22Rv1 (cell line): ENCODE results near the gene STK31.
A peak's percentile ranks its signal among the peaks of the same experiment; 100 is the strongest.
"Not testable (repeated sequence)": the region's sequence is repeated elsewhere in the genome, so short reads cannot be mapped to it uniquely, and the experiment has no call there.

Source experiments
- H3K27ac ChIP-seq: fragments of 450-650 bp; 2 replicates; pipeline ENCODE4 v1.5.1; 2017
- CTCF ChIP-seq: fragments of 450-650 bp; IDR thresholded peaks from 2 replicates; pipeline ENCODE4 v1.5.1; 2017; ENCODE audit warnings: mild to moderate bottlenecking
- ZFX ChIP-seq: fragments of 450-650 bp; IDR thresholded peaks from 2 replicates; pipeline ENCODE4 v1.6.1; 2017; ENCODE audit warnings: antibody characterized with exemption, borderline replicate concordance

STK31 gene

GRCh38 chr7:23743226-23743625, 33.2 kb downstream of the STK31 start:
- TF ChIP-seq ZFX = no peak

GRCh38 chr7:23746629-23747028, 36.6 kb downstream of the STK31 start:
- H3K27ac ChIP-seq = no peak overlapping the region
- TF ChIP-seq ZFX (no peak), CTCF (no peak)

More at GRCh38 chr7:23743226-23743625, 33.2 kb downstream of the STK31 start:
- no peak overlapping the region for H3K27ac ChIP-seq

- H3K27ac ChIP-seq = no peak overlapping the region
- no peak for TF ChIP-seq ZFX
- TF ChIP-seq CTCF = no peak
Measured at GRCh38 chr7:23751852-23752251, 41.8 kb downstream of the STK31 start.

GRCh38 chr7:23758839-23759238, 48.8 kb downstream of the STK31 start:
- H3K27ac ChIP-seq = not testable (repeated sequence)

- peak overlapping the region; percentile 16; the same call in 1 of the 2 replicates for H3K27ac ChIP-seq
Measured at GRCh38 chr7:23759671-23760391, 49.8 kb downstream of the STK31 start.

GRCh38 chr7:23765943-23766342, 55.9 kb downstream of the STK31 start:
- no peak for TF ChIP-seq CTCF
- TF ChIP-seq ZFX = no peak

More at GRCh38 chr7:23759671-23760391, 49.8 kb downstream of the STK31 start:
- TF ChIP-seq ZFX (no peak), CTCF (no peak)

GRCh38 chr7:23767514-23767913, 57.5 kb downstream of the STK31 start:
- no peak overlapping the region for H3K27ac ChIP-seq
- TF ChIP-seq CTCF = peak; percentile 12; the same call in 1 of the 2 replicates
- TF ChIP-seq ZFX = no peak

More at GRCh38 chr7:23765943-23766342, 55.9 kb downstream of the STK31 start:
- no peak overlapping the region for H3K27ac ChIP-seq

- TF ChIP-seq CTCF (no peak), ZFX (no peak)
- no peak overlapping the region for H3K27ac ChIP-seq
Measured at GRCh38 chr7:23768022-23768421, 58.0 kb downstream of the STK31 start.

- not testable (repeated sequence) for H3K27ac ChIP-seq
Measured at GRCh38 chr7:23779185-23779800, 69.3 kb downstream of the STK31 start.
